ENCODE measurements around the gene WDR35. TPM values are rescaled to one million over a fixed set of nuclear protein-coding genes. Genes with fewer than 3 reads are reported as not detected.
"Not testable (repeated sequence)": the region's sequence is repeated elsewhere in the genome, so short reads cannot be mapped to it uniquely, and the experiment has no call there.

WDR35 gene
- total and polyA plus RNA-seq, 5 donors from 2014 or later: 1.3 to 3.8 (median 1.9) TPM

DNA sequence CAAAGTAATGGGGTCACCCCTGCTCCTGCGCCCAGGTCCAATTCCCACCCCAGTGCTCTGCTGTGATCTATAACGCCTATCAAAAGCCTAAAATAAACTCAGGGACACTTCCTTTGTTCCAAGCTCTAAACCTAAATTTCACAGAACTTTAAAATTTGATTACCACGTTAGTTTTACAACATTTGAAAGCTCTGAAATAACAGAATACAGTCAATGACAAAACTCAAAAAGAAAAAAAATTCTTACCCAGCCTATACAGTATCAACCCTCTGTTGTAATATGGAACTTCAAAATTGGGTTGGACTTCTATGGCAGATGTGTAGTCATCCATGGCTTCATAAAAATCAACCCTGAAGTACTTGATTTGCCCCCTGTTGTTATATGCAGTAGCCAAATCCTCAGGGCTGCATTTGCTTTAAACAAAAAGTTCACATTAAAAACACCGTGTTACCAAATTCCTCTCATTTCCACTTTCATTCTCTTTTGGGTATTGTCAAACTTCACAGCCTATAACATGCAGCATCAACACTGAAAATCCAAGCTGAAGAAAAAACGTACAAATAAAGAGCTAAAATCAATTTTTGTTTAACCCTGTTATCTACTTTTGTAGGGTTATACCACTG, 92.2 kb downstream of the WDR35 start:
- H3K4me3 Mint-ChIP-seq: peak overlapping the region; percentile 41 to 58 (median 52)
- Histone ChIP-seq H3K36me3 (ENCODE audit: control insufficient read depth, insufficient read depth, low read length) (peaks cover 8% of the 10 kb centered on the region), H3K4me3 (ENCODE audit: low read depth, low read length) (peak overlapping the region; percentile 14), H3K4me1 (ENCODE audit: control insufficient read depth, insufficient read depth, low read length, poor library complexity, severe bottlenecking) (peaks cover 46% of the 10 kb centered on the region), H3K9me3 (ENCODE audit: control insufficient read depth in 2 of 2, low read length in 2 of 2) (no peaks in the 10 kb centered on the region), H3K27me3 (ENCODE audit: control insufficient read depth, insufficient read depth, low read length) (no peaks in the 10 kb centered on the region), H3K27ac (ENCODE audit: insufficient read depth, low read length, poor library complexity, severe bottlenecking) (no peak overlapping the region)
- H3K4me1 Mint-ChIP-seq: peaks cover 33 to 64% (median 52%) of the 10 kb centered on the region in 4 donors
- peaks cover 4% of the 10 kb centered on the region for H3K27me3 Mint-ChIP-seq
- DNase-seq (no peak), ATAC-seq (ENCODE audit: low read depth in 2 of 2) (no peak)
- peak overlapping the region in 1 of 3 donors; percentile 55 for H3K27ac Mint-ChIP-seq
- H3K36me3 Mint-ChIP-seq: peaks cover 11% of the 10 kb centered on the region
- H3K9me3 Mint-ChIP-seq: no peaks in the 10 kb centered on the region

DNA sequence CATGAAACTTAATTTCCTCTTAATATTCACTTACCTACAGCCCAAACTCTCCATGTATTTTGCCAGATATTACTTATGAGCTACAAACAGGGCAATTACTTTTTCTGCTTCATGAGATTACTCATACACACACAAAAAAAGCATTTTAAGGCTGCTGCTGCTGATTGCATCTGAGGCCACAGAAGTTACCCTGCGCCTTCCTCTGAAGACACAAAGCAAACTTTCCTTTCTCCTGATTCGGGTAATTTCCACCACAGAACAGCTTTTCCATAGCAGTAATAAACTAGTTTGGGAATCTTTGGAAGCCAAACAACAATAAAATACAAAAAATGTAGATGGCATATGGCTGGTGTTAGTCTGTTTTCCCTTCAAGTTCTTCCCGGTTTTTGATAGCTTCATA, 94.4 kb downstream of the WDR35 start:
- no peak for DNase-seq
- Histone ChIP-seq H3K9me3 (ENCODE audit: control insufficient read depth in 2 of 2, low read length in 2 of 2) (no peaks in the 10 kb centered on the region), H3K4me1 (ENCODE audit: control insufficient read depth, insufficient read depth, low read length, poor library complexity, severe bottlenecking) (peaks cover 35% of the 10 kb centered on the region), H3K27me3 (ENCODE audit: control insufficient read depth, insufficient read depth, low read length) (no peaks in the 10 kb centered on the region), H3K27ac (ENCODE audit: insufficient read depth, low read length, poor library complexity, severe bottlenecking) (no peak overlapping the region), H3K4me3 (ENCODE audit: low read depth, low read length) (peak overlapping the region; percentile 17), H3K36me3 (ENCODE audit: control insufficient read depth, insufficient read depth, low read length) (peaks cover 8% of the 10 kb centered on the region)
- Mint-ChIP-seq H3K4me3 (peak overlapping the region in 2 of 4 donors; percentile 10 to 57), H3K4me1 (peaks cover 34 to 67% (median 48%) of the 10 kb centered on the region in 4 donors), H3K27me3 (no peaks in the 10 kb centered on the region), H3K27ac (peak overlapping the region in 2 of 3 donors; percentile 59 to 72), H3K9me3 (no peaks in the 10 kb centered on the region), H3K36me3 (peaks cover 19% of the 10 kb centered on the region)
- no peak for ATAC-seq (ENCODE audit: low read depth in 2 of 2)

DNA sequence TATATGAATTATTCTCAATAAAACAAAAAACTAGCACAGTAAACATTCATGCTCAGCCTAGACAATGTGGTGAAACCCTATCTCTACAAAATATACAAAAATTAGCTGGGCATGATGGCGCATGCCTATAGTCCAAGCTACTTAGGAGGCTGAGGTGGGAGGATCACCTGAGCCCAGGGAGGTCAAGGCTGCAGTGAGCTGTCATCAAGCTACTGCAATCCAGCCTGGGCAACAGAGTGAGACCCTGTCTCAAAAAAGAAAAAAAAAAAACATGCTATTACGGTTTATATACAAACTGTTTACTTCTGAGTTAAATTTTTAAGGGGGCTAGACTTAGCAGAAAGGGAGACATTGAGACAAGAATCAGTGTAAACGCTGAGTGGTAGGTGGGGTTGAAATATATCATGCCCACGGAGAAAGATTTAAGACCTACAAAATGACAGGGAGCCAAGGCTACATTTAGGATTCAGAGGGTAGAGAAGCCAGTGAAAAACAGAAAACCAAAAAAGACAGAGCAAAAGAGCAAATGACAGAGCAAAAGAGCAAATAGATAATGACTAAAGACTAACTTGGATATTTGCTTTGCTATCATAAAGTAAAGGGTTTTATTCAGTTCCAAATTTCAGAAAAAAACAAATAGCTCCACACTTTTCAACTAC, 95.6 kb downstream of the WDR35 start:
- no peaks in the 10 kb centered on the region for H3K27me3 ChIP-seq (ENCODE audit: control insufficient read depth, insufficient read depth, low read length)
- H3K4me1 ChIP-seq (ENCODE audit: control insufficient read depth, insufficient read depth, low read length, poor library complexity, severe bottlenecking): peaks cover 25% of the 10 kb centered on the region
- Mint-ChIP-seq H3K4me3 (peak overlapping the region in 1 of 4 donors; percentile 32), H3K27me3 (no peaks in the 10 kb centered on the region), H3K36me3 (peaks cover 24% of the 10 kb centered on the region), H3K4me1 (peaks cover 39 to 69% (median 43%) of the 10 kb centered on the region in 4 donors), H3K27ac (no peak overlapping the region), H3K9me3 (no peaks in the 10 kb centered on the region)
- DNase-seq (no peak), ATAC-seq (ENCODE audit: low read depth in 2 of 2) (no peak)
- H3K9me3 ChIP-seq (ENCODE audit: control insufficient read depth in 2 of 2, low read length in 2 of 2): no peaks in the 10 kb centered on the region
- peaks cover 8% of the 10 kb centered on the region for H3K36me3 ChIP-seq (ENCODE audit: control insufficient read depth, insufficient read depth, low read length)
- peak overlapping the region; percentile 27 for H3K4me3 ChIP-seq (ENCODE audit: low read depth, low read length)
- H3K27ac ChIP-seq (ENCODE audit: insufficient read depth, low read length, poor library complexity, severe bottlenecking): no peak overlapping the region

DNA sequence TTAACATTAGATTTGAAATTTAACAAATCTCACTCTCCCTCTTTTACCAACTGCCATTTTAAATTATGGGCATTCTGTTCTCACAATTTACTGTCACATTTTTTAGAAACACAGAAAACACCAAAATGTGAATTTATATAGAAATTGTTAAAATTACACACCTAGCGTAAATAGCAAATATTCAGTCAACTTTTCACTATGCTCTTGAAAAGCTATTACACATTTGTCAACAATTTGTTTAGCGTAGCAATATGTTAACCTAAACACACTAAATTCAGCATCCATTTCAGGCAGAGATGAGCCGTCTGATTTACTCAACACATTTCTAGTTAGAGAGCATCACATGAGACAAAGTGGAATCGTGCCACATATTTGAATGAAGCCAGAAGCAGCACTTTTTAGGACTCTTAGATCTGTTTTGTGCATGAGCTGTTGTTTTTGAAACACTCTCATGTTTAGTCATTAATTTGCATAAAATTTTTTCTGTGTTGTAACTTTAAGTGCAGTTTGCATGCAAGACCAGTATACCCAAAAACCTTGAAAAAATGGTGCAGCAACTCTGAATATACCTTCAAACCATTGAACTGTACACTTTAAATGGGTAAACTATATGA, 96.3 kb downstream of the WDR35 start:
- Histone ChIP-seq H3K27me3 (ENCODE audit: control insufficient read depth, insufficient read depth, low read length) (no peaks in the 10 kb centered on the region), H3K4me1 (ENCODE audit: control insufficient read depth, insufficient read depth, low read length, poor library complexity, severe bottlenecking) (peaks cover 20% of the 10 kb centered on the region), H3K4me3 (ENCODE audit: low read depth, low read length) (no peak overlapping the region), H3K9me3 (ENCODE audit: control insufficient read depth in 2 of 2, low read length in 2 of 2) (no peaks in the 10 kb centered on the region), H3K27ac (ENCODE audit: insufficient read depth, low read length, poor library complexity, severe bottlenecking) (no peak overlapping the region), H3K36me3 (ENCODE audit: control insufficient read depth, insufficient read depth, low read length) (peaks cover 8% of the 10 kb centered on the region)
- DNase-seq: peak in 1 of 3 donors; percentile 20
- H3K4me1 Mint-ChIP-seq: peaks cover 34 to 64% (median 43%) of the 10 kb centered on the region in 4 donors
- no peak for ATAC-seq (ENCODE audit: low read depth in 2 of 2)
- no peak overlapping the region for H3K27ac Mint-ChIP-seq
- no peaks in the 10 kb centered on the region for H3K9me3 Mint-ChIP-seq
- peaks cover 24% of the 10 kb centered on the region for H3K36me3 Mint-ChIP-seq
- H3K27me3 Mint-ChIP-seq: no peaks in the 10 kb centered on the region
- H3K4me3 Mint-ChIP-seq: no peak overlapping the region

DNA sequence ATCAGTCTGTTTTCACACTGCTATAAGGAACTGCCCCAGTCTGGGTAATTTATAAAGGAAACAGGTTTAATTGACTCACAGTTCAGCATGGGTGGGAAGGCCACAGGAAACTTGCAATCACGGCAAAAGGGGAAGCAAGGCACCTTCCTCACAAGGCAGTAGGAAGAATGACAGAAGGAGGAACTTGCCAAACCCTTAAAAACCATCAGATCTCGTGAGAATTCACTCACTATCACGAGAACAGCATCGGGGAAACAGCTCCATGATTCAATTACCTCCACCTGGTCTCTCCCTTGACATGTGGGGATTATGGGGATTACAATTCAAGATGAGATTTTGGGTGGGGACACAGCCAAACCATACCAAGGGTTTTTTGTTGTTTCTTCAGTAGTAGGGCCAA, 97.9 kb downstream of the WDR35 start:
- H3K27me3 Mint-ChIP-seq; H3K4me3 ChIP-seq (ENCODE audit: low read depth, low read length); H3K9me3 Mint-ChIP-seq; H3K27me3 ChIP-seq (ENCODE audit: control insufficient read depth, insufficient read depth, low read length); ATAC-seq (ENCODE audit: low read depth in 2 of 2); H3K27ac ChIP-seq (ENCODE audit: insufficient read depth, low read length, poor library complexity, severe bottlenecking); H3K4me3 Mint-ChIP-seq; H3K27ac Mint-ChIP-seq; H3K4me1 ChIP-seq (ENCODE audit: control insufficient read depth, insufficient read depth, low read length, poor library complexity, severe bottlenecking); DNase-seq; H3K36me3 ChIP-seq (ENCODE audit: control insufficient read depth, insufficient read depth, low read length); H3K9me3 ChIP-seq (ENCODE audit: control insufficient read depth in 2 of 2, low read length in 2 of 2): not testable (repeated sequence)
- Mint-ChIP-seq H3K36me3 (peaks cover 18% of the 10 kb centered on the region), H3K4me1 (peaks cover 22 to 50% (median 35%) of the 10 kb centered on the region in 4 donors)

DNA sequence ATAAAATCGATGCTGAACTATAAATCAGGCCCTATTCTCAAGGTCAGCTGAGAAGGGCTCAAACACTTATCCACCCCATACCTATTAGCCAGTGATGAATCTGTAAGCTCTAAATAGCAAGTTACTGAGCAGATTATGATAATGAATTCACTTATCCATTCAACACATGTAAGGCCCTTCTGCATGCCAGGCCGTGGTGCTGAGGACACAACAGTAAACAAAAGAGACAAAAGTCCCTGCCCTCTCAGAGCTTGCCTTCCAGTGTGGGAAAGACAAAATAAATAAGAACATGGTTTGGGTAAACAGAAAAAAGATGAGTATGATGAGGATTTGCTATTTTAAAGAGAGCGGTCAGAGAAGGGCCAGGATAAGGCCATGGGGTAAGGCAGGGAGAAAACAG, 99.8 kb downstream of the WDR35 start:
- Mint-ChIP-seq H3K27ac (peak overlapping the region in 1 of 3 donors; percentile 76), H3K36me3 (peaks cover 13% of the 10 kb centered on the region), H3K4me3 (no peak overlapping the region), H3K27me3 (no peaks in the 10 kb centered on the region), H3K4me1 (peaks cover 11 to 37% (median 26%) of the 10 kb centered on the region in 4 donors), H3K9me3 (no peaks in the 10 kb centered on the region)
- H3K27ac ChIP-seq (ENCODE audit: insufficient read depth, low read length, poor library complexity, severe bottlenecking): no peak overlapping the region
- no peak for DNase-seq
- no peaks in the 10 kb centered on the region for H3K9me3 ChIP-seq (ENCODE audit: control insufficient read depth in 2 of 2, low read length in 2 of 2)
- no peak overlapping the region for H3K4me3 ChIP-seq (ENCODE audit: low read depth, low read length)
- no peaks in the 10 kb centered on the region for H3K36me3 ChIP-seq (ENCODE audit: control insufficient read depth, insufficient read depth, low read length)
- H3K27me3 ChIP-seq (ENCODE audit: control insufficient read depth, insufficient read depth, low read length): no peaks in the 10 kb centered on the region
- H3K4me1 ChIP-seq (ENCODE audit: control insufficient read depth, insufficient read depth, low read length, poor library complexity, severe bottlenecking): no peaks in the 10 kb centered on the region
- ATAC-seq (ENCODE audit: low read depth in 2 of 2): no peak

DNA sequence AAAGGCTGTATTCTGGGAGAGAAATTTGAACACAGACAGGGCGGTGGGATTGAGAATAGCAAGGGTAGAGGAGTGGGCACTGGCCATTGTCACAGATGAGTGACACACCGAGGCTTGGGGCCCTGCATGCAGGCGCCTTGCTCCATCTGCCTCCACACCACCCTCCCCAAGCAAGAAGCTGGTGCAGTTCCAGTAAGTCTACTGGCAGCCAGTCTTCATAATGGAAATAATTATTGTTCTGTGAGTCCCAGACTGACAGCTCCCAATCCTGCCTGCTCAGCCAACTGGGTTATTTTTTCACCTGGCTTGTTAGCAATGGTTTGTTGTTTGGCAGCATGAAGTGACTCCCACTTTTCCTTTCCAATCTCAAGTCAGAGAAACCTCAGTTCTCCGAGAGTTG, 101.1 kb downstream of the WDR35 start:
- H3K4me3 Mint-ChIP-seq: no peak overlapping the region
- Histone ChIP-seq H3K4me3 (ENCODE audit: low read depth, low read length) (no peak overlapping the region), H3K4me1 (ENCODE audit: control insufficient read depth, insufficient read depth, low read length, poor library complexity, severe bottlenecking) (no peaks in the 10 kb centered on the region), H3K9me3 (ENCODE audit: control insufficient read depth in 2 of 2, low read length in 2 of 2) (no peaks in the 10 kb centered on the region), H3K27me3 (ENCODE audit: control insufficient read depth, insufficient read depth, low read length) (no peaks in the 10 kb centered on the region), H3K36me3 (ENCODE audit: control insufficient read depth, insufficient read depth, low read length) (no peaks in the 10 kb centered on the region), H3K27ac (ENCODE audit: insufficient read depth, low read length, poor library complexity, severe bottlenecking) (no peak overlapping the region)
- DNase-seq: no peak
- no peaks in the 10 kb centered on the region for H3K9me3 Mint-ChIP-seq
- ATAC-seq (ENCODE audit: low read depth in 2 of 2): no peak
- H3K27me3 Mint-ChIP-seq: no peaks in the 10 kb centered on the region
- H3K36me3 Mint-ChIP-seq: peaks cover 13% of the 10 kb centered on the region
- H3K4me1 Mint-ChIP-seq: peaks cover 0 to 27% (median 15%) of the 10 kb centered on the region in 4 donors
- H3K27ac Mint-ChIP-seq: peak overlapping the region in 1 of 3 donors; percentile 36
